NOMO-1 treated with DMSO at 0.1 percent for 48 hours (cell line): Measurements from ENCODE around the gene DYDC1.
"Not testable (repeated sequence)": the region's sequence is repeated elsewhere in the genome, so short reads cannot be mapped to it uniquely, and the experiment has no call there.

Experiments
- DNase-seq: peaks from one replicate; lab custom pipeline; 2025; ENCODE audit not compliant: unreplicated experiment; lab: John Stamatoyannopoulos, UW

DYDC1 gene

GRCh38 chr10:80344912-80345311, 11.6 kb downstream of the DYDC1 start:
- no peak for DNase-seq

GRCh38 chr10:80344276-80344675, 12.3 kb downstream of the DYDC1 start:
- no peak for DNase-seq

GRCh38 chr10:80333983-80334382, 22.6 kb downstream of the DYDC1 start:
- DNase-seq = no peak

GRCh38 chr10:80324891-80325364, 31.6 kb downstream of the DYDC1 start:
- DNase-seq = no peak

GRCh38 chr10:80324086-80324485, 32.5 kb downstream of the DYDC1 start:
- no peak for DNase-seq

GRCh38 chr10:80323311-80323710, 33.2 kb downstream of the DYDC1 start:
- no peak for DNase-seq

GRCh38 chr10:80322711-80323110, 33.8 kb downstream of the DYDC1 start:
- no peak for DNase-seq

- DNase-seq = no peak
These were observed 34.4 kb downstream of the DYDC1 start for GRCh38 chr10:80322158-80322557.

GRCh38 chr10:80321183-80321582, 35.4 kb downstream of the DYDC1 start:
- no peak for DNase-seq

- DNase-seq = no peak
These were observed 36.2 kb downstream of the DYDC1 start for GRCh38 chr10:80320377-80320776.

- DNase-seq = no peak
These were observed 36.7 kb downstream of the DYDC1 start for GRCh38 chr10:80319725-80320290.

- no peak for DNase-seq
These were observed 37.2 kb downstream of the DYDC1 start for GRCh38 chr10:80319318-80319717.

- DNase-seq = no peak
These were observed 37.8 kb downstream of the DYDC1 start for GRCh38 chr10:80318742-80319141.

GRCh38 chr10:80315391-80315790, 41.2 kb downstream of the DYDC1 start:
- DNase-seq = no peak

GRCh38 chr10:80313523-80313922, 43.0 kb downstream of the DYDC1 start:
- DNase-seq = no peak

- not testable (repeated sequence) for DNase-seq
These were observed 50.6 kb downstream of the DYDC1 start for GRCh38 chr10:80305989-80306388.

- no peak for DNase-seq
These were observed 59.6 kb downstream of the DYDC1 start for GRCh38 chr10:80296942-80297341.

GRCh38 chr10:80292607-80293239, 63.8 kb downstream of the DYDC1 start:
- no peak for DNase-seq

- DNase-seq = no peak
These were observed 65.9 kb downstream of the DYDC1 start for GRCh38 chr10:80290474-80291220.

GRCh38 chr10:80289451-80290287, 66.9 kb downstream of the DYDC1 start, which contains the start of gene MAT1A:
TSS of gene MAT1A (minus strand) at chr10:80289658. CDS start at chr10:80289423, 235 bp downstream.
- no peak for DNase-seq

GRCh38 chr10:80288849-80289248, 67.7 kb downstream of the DYDC1 start:
- no peak for DNase-seq
